Measurements from ENCODE around the gene PALM2AKAP2.
A peak's percentile ranks its signal among the peaks of the same experiment; 100 is the strongest.

- TF ChIP-seq POLR2A (IDR thresholded peaks at IDR 0.05) = peak; percentile 23
- TF ChIP-seq, protein P1, sequence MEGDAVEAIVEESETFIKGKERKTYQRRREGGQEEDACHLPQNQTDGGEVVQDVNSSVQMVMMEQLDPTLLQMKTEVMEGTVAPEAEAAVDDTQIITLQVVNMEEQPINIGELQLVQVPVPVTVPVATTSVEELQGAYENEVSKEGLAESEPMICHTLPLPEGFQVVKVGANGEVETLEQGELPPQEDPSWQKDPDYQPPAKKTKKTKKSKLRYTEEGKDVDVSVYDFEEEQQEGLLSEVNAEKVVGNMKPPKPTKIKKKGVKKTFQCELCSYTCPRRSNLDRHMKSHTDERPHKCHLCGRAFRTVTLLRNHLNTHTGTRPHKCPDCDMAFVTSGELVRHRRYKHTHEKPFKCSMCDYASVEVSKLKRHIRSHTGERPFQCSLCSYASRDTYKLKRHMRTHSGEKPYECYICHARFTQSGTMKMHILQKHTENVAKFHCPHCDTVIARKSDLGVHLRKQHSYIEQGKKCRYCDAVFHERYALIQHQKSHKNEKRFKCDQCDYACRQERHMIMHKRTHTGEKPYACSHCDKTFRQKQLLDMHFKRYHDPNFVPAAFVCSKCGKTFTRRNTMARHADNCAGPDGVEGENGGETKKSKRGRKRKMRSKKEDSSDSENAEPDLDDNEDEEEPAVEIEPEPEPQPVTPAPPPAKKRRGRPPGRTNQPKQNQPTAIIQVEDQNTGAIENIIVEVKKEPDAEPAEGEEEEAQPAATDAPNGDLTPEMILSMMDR (IDR thresholded peaks at IDR 0.05) = no peak
Measured at GRCh38 chr9:109789556-109789955, 9.6 kb downstream of the PALM2AKAP2 start.
